Transverse colon (tissue), 4 donors: ENCODE measurements around the gene ATXN10. TPM values are rescaled to one million over a fixed set of nuclear protein-coding genes. Genes with fewer than 3 reads are reported as not detected.

Experiments used
- DNase-seq: peaks from one replicate; pipeline ENCODE4 v3.0.0-alpha.2; 2019
- H3K27ac ChIP-seq, 4 donors: fragments of 200-600 bp; sonication (generic); 2 replicates each; pipeline ENCODE4 v1.5.1; 2016 to 2018; ENCODE audit warnings: inconsistent platforms in 4 of 4
- H3K27me3 ChIP-seq: fragments of 200-600 bp; sonication (generic); 2 replicates; pipeline ENCODE4 v1.5.1; 2017; ENCODE audit warnings: inconsistent platforms
- H3K36me3 ChIP-seq, 4 donors: fragments of 200-600 bp; sonication (generic); 2 replicates each; pipeline ENCODE4 v1.5.1; 2017 to 2019; ENCODE audit warnings: inconsistent platforms in 4 of 4
- H3K4me1 ChIP-seq, 4 donors: fragments of 200-600 bp; sonication (generic); 2 replicates each; pipeline ENCODE4 v1.5.1; 2017 to 2020; ENCODE audit warnings: inconsistent platforms in 4 of 4
- H3K4me3 ChIP-seq, 4 donors: fragments of 200-600 bp; sonication (generic); 1 replicate in 1 of 4; 2 replicates in 3 of 4; pipeline versions ENCODE4 v1.5.1 to v1.6.1; 2017 to 2019; ENCODE audit warnings: inconsistent platforms in 4 of 4
- H3K9me3 ChIP-seq, 2 donors: fragments of 200-600 bp; sonication (generic); 2 replicates each; pipeline ENCODE4 v1.5.1; 2017 to 2019; ENCODE audit warnings: inconsistent platforms in 2 of 2
- EP300 ChIP-seq: sonication (generic); formaldehyde crosslinking; IDR thresholded peaks from one replicate; pipeline ENCODE4 v1.6.1; 2017; ENCODE audit warnings: antibody characterized with exemption, low read depth
- POLR2A ChIP-seq: fragments of 450-650 bp; IDR thresholded peaks from one replicate; pipeline ENCODE4 v1.6.1; 2016; ENCODE audit warnings: antibody characterized with exemption, mild to moderate bottlenecking, moderate library complexity
- POLR2AphosphoS5 ChIP-seq, 3 donors: sonication (generic); formaldehyde crosslinking; IDR thresholded peaks; one replicate each; pipeline ENCODE4 v1.6.1; 2016; ENCODE audit warnings: antibody characterized with exemption in 3 of 3
- WGBS, 2 donors: methylation state at CpG; one replicate each; pipeline ENCODE4 v1.1.5; 2018; ENCODE audit warnings: low coverage in 1 of 2; 5-methylcytosine and 5-hydroxymethylcytosine counted together
- in situ Hi-C, 4 donors: fragments of 200-750 bp; cut with MboI; loops; one replicate each; pipeline versions ENCODE4 v1.15.0 to v1.15.1; 2017; ENCODE audit warnings: low sequenced_read_pairs in 3 of 4, low pct_ligation_motif_present in 1 of 4, low pct_unique_long_range_greater_than_20kb in 1 of 4
- intact Hi-C: fragments of 100-400 bp; cut with DNase I; formaldehyde crosslinking; loops from one replicate; pipeline ENCODE4 v1.15.1; 2023; ENCODE audit warnings: low total_unique reads
- total RNA-seq, 4 donors: library from RNA; depleted of rRNA; stranded (reverse); fragments of >200 nt; gene quantifications; one replicate each; pipeline ENCODE4 v1.1.0, GENCODE V29; 2016
- TF ChIP-seq, protein P1 (sequence below), 5 experiments: fragments of 200-600 bp in 3 of 5; fragments of 450-650 bp in 2 of 5; sonication (generic) in 3 of 5; IDR thresholded peaks; 1 replicate in 2 of 5; 2 replicates in 3 of 5; pipeline ENCODE4 v1.5.1; 2016 to 2017; ENCODE audit warnings: antibody characterized with exemption in 5 of 5, inconsistent platforms in 3 of 5, mild to moderate bottlenecking in 2 of 5, moderate library complexity in 1 of 5

The ATXN10 gene
- total RNA-seq, 4 donors from 2014 or later = 27.3 to 88.3 (median 47.8) TPM

DNA sequence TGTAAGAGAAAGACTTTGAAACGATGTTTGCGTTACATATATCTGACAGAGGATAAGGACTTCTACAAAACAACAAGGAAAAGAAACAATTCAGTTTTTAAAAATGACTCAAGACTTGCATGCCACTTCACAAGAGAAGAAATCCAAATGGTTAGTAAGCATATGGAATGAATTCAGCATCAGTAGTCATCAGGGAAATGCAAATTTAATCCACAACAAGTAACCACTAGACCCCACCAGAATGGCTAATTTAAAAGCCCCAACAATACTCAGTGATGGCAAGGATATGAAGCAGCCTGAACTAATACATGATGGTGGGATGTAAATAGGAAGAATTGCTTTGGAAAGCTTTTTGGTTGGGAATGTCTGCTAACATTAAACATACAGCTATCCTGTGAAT is 142.6 kb downstream of the ATXN10 start:
- DNase-seq = no peak
- intact Hi-C loops = no loop called here
- no peak overlapping the region for H3K4me3 ChIP-seq
- no peak for TF ChIP-seq POLR2A
- TF ChIP-seq, protein P1, sequence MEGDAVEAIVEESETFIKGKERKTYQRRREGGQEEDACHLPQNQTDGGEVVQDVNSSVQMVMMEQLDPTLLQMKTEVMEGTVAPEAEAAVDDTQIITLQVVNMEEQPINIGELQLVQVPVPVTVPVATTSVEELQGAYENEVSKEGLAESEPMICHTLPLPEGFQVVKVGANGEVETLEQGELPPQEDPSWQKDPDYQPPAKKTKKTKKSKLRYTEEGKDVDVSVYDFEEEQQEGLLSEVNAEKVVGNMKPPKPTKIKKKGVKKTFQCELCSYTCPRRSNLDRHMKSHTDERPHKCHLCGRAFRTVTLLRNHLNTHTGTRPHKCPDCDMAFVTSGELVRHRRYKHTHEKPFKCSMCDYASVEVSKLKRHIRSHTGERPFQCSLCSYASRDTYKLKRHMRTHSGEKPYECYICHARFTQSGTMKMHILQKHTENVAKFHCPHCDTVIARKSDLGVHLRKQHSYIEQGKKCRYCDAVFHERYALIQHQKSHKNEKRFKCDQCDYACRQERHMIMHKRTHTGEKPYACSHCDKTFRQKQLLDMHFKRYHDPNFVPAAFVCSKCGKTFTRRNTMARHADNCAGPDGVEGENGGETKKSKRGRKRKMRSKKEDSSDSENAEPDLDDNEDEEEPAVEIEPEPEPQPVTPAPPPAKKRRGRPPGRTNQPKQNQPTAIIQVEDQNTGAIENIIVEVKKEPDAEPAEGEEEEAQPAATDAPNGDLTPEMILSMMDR (IDR thresholded peaks at IDR 0.05) = no peak
- TF ChIP-seq EP300 = no peak
- TF ChIP-seq POLR2AphosphoS5 (IDR thresholded peaks at IDR 0.05) = no peak
- no peaks in the 10 kb centered on the region for H3K9me3 ChIP-seq
- in situ Hi-C loops = no loop called here
- no peak overlapping the region for H3K27ac ChIP-seq
- WGBS, 2 donors = 100% methylated on average over 2 of the region's 2 CpGs
- H3K27me3 ChIP-seq = no peaks in the 10 kb centered on the region
- H3K36me3 ChIP-seq = no peaks in the 10 kb centered on the region
- H3K4me1 ChIP-seq = no peaks in the 10 kb centered on the region

DNA sequence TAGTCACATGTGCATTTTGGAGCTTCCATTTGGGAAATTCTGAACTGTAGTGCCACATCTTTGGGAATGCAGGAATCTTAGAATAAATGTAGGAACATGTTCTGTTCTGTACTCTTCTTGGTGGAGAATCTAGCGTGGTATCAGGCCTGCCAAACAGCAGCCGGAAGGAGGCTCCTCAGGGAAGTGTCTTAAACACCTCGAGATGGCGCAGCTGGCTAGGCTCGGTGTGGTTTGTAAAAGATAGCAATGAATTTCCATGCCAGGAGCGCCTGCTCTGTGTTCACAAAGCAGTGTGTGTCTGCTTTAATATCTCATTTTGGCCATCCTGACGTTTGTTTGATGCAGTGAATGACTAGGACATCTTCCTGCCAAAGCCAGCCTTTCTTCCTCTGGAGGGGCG is 145.1 kb downstream of the ATXN10 start:
- in situ Hi-C loops = no loop called here
- WGBS, 2 donors = 87 to 100% methylated on average over 1 to 8 of the region's 8 CpGs

GRCh38 chr22:45817745-45818423 is 146.2 kb downstream of the ATXN10 start:
- no peaks in the 10 kb centered on the region for H3K9me3 ChIP-seq
- H3K36me3 ChIP-seq = no peaks in the 10 kb centered on the region
- TF ChIP-seq, protein P1 (IDR thresholded peaks at IDR 0.05) = no peak
- TF ChIP-seq POLR2AphosphoS5 (IDR thresholded peaks at IDR 0.05) (no peak), POLR2A (no peak), EP300 (no peak)
- no peak overlapping the region for H3K4me3 ChIP-seq
- intact Hi-C loops (no loop called here), in situ Hi-C loops (no loop called here)
- H3K27ac ChIP-seq = no peak overlapping the region
- no peaks in the 10 kb centered on the region for H3K4me1 ChIP-seq
- no peaks in the 10 kb centered on the region for H3K27me3 ChIP-seq
- 76 to 79% methylated on average over 2 to 8 of the region's 8 CpGs for WGBS, 2 donors
- no peak for DNase-seq

More for the DNA sequence above, 145.1 kb downstream of the ATXN10 start:
- intact Hi-C loops = no loop called here
- Histone ChIP-seq H3K4me1 (no peaks in the 10 kb centered on the region), H3K4me3 (no peak overlapping the region), H3K36me3 (no peaks in the 10 kb centered on the region), H3K27ac (no peak overlapping the region), H3K27me3 (no peaks in the 10 kb centered on the region), H3K9me3 (no peaks in the 10 kb centered on the region)
- no peak for TF ChIP-seq EP300
- TF ChIP-seq POLR2AphosphoS5 (IDR thresholded peaks at IDR 0.05) = no peak
- TF ChIP-seq, protein P1 (IDR thresholded peaks at IDR 0.05) = no peak
- no peak for TF ChIP-seq POLR2A
- DNase-seq = no peak

DNA sequence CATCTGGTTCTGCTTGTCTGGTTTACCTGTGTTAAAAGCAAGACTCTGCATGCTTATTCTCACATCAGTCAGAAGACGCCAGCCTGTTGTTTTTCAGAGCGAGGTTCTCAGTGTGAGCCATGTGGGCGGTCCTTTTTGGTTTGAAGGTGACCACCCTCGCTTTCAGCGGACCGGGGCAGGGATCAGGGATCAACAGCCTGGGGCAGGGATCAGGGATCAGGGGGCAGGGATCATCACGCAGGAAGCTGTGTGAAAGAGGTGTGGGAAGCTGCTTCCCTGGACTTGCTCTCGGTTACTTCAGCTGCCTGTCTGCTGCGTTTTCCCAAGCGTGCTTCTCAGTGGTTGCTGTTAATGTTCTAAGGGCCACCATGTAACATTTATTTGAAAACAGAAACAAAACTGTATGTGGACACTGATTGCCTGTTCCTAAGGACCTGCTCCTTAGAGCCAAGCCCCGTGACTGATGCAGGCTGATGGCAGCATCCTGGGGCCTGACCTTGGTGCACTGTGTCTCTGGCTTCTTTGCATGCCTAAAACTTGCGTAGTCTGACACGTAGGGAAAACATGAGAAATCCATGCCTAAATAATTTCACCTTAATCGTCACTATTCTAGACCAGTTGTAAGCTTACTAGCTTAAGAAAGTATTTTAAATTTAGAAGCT is 146.9 kb downstream of the ATXN10 start:
- Histone ChIP-seq H3K4me3 (no peak overlapping the region), H3K36me3 (no peaks in the 10 kb centered on the region), H3K9me3 (no peaks in the 10 kb centered on the region), H3K4me1 (no peaks in the 10 kb centered on the region), H3K27me3 (no peaks in the 10 kb centered on the region), H3K27ac (no peak overlapping the region)
- TF ChIP-seq EP300 = no peak
- TF ChIP-seq POLR2AphosphoS5 (IDR thresholded peaks at IDR 0.05) = peak in 1 of 3 donors; percentile 60
- intact Hi-C loops = no loop called here
- no peak for DNase-seq
- WGBS, 2 donors = 87 to 94% methylated on average over 5 to 14 of the region's 14 CpGs
- in situ Hi-C loops = no loop called here
